GM20000 (cell line): ENCODE results near the gene MT1HL1.

ENCODE experiments used
- DNase-seq: peaks from one replicate; pipeline ENCODE4 v3.0.0; 2012; ENCODE audit warnings: low spot score
- TF ChIP-seq, protein P1 (sequence below): IDR thresholded peaks from 2 replicates; pipeline ENCODE4 v1.5.1; 2012; ENCODE audit warnings: mild to moderate bottlenecking, control low read depth; ENCODE audit errors: extremely low read depth, missing control alignments

The MT1HL1 gene

GRCh38 chr1:237033061-237033460, 28.8 kb upstream of the MT1HL1 start:
- no peak for DNase-seq

DNA sequence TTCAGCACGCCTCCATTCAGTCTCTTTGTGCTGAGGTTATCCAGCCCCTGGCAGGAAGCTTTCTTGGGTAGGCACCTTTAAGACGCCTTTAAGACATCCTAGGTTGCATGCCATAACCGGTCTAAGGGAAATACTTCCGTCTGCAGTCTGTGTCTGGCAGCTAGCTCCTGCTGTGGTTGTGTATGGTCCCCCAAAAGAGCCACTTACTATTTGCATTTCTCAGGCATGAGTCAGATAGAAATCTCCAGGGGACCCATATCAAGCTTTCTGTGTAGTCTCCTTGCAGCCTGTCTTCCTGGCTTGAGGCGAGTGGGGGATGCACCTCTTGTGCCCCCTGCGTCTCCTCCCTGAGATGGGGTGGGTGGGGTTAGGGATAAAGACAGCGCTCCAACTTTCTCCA, 27.8 kb upstream of the MT1HL1 start:
- TF ChIP-seq, protein P1, sequence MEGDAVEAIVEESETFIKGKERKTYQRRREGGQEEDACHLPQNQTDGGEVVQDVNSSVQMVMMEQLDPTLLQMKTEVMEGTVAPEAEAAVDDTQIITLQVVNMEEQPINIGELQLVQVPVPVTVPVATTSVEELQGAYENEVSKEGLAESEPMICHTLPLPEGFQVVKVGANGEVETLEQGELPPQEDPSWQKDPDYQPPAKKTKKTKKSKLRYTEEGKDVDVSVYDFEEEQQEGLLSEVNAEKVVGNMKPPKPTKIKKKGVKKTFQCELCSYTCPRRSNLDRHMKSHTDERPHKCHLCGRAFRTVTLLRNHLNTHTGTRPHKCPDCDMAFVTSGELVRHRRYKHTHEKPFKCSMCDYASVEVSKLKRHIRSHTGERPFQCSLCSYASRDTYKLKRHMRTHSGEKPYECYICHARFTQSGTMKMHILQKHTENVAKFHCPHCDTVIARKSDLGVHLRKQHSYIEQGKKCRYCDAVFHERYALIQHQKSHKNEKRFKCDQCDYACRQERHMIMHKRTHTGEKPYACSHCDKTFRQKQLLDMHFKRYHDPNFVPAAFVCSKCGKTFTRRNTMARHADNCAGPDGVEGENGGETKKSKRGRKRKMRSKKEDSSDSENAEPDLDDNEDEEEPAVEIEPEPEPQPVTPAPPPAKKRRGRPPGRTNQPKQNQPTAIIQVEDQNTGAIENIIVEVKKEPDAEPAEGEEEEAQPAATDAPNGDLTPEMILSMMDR: no peak
- DNase-seq: no peak

More at GRCh38 chr1:237033061-237033460, 28.8 kb upstream of the MT1HL1 start:
- TF ChIP-seq, protein P1: no peak

- DNase-seq: no peak
- TF ChIP-seq, protein P1: no peak
Observed at GRCh38 chr1:237031480-237031879, 27.2 kb upstream of the MT1HL1 start.

DNA sequence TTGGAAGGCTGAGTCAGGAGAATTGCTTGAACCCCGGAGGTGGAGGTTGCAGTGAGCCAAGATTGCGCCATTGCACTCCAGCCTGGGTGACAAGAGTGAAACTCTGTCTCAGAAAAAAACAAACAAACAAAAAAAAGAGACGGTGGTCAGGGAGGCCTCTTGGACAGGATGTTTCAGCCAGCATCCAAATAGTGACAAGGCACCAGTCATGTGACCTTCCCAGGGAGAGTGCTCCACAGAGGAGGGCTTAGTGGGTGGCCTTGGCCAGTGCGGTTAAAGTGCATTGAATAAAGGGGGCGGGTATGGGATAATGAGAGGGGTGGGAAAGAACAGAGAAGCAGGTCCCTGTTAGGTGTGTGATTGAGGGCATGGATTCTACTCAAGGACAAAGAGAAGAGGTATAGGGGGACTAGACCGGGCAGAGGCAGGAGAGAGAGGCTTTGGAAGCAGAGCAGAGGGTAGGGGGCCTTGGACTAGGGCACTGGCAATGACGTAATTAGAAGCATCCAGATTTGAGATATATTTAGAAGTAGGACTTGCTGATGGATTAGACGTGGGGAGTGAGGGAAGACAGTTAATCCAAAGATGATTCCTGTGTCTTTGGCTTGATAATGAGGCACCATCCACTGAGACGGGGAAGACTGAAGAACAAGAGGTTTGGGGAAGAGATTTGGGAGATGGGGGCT, 25.8 kb upstream of the MT1HL1 start:
- TF ChIP-seq, protein P1: no peak
- no peak for DNase-seq

- DNase-seq: no peak
- TF ChIP-seq, protein P1: no peak
Observed at GRCh38 chr1:237029240-237029639, 25.0 kb upstream of the MT1HL1 start.

DNA sequence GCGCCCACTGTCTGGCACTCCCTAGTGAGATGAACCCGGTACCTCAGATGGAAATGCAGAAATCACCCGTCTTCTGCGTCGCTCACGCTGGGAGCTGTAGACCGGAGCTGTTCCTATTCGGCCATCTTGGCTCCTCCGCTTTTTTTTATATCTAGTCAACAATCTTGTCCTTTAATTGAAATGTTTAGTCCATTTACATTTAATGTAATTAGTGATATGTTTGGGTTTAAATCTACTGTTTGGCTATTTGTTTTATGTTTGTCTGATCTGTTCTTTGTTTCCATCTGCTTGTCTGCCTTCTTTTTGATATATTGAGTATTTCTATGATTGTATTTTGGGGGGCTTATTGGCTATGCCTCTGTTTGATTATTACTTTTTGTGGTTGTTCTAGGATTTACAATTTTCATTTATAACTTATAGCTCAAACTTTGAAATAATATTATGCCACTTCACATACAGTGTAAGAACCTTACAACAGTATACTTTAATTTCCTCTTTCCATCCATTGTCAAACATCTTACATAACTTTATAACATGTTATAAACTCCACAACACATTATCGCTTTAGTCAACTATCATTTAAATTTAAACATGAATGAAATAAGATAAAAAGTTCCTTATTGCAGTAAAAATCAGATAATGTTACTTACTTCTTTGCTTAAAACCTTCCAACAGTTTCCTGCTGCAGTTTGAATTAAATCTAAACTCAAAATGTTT, 21.3 kb upstream of the MT1HL1 start:
- TF ChIP-seq, protein P1: no peak
- no peak for DNase-seq

- TF ChIP-seq, protein P1: no peak
- no peak for DNase-seq
Observed at GRCh38 chr1:237018896-237019295, 14.7 kb upstream of the MT1HL1 start.
